ENCODE data around the gene TUBGCP2. TPM values are rescaled to one million over a fixed set of nuclear protein-coding genes. Genes with fewer than 3 reads are reported as not detected.

Gene TUBGCP2
- total RNA-seq, 4 donors from 2014 or later, result 35.8 to 47.3 (median 38.8) TPM

GRCh38 chr10:133280391-133281059, 28.1 kb downstream of the TUBGCP2 start:
- H3K27ac ChIP-seq, result no peak overlapping the region
- no peak for TF ChIP-seq POLR2AphosphoS5 (IDR thresholded peaks at IDR 0.05)
- TF ChIP-seq POLR2A (IDR thresholded peaks at IDR 0.05), result no peak
- TF ChIP-seq EP300 (IDR thresholded peaks at IDR 0.05), result no peak
- TF ChIP-seq CTCF (IDR thresholded peaks at IDR 0.05), result no peak
- no peaks in the 10 kb centered on the region for H3K9me3 ChIP-seq
- peaks cover 23% of the 10 kb centered on the region for H3K27me3 ChIP-seq
- H3K36me3 ChIP-seq, result peaks cover 0 to 76% of the 10 kb centered on the region in 2 donors
- H3K4me1 ChIP-seq, result peaks cover 0 to 25% (median 6%) of the 10 kb centered on the region in 3 donors
- no CpG with 5 or more reads among the region's 10 CpGs for whole genome bisulfite sequencing, 2 donors (ENCODE audit: low coverage in 1 of 2)
- ATAC-seq, result no peak
- H3K4me3 ChIP-seq, result no peak overlapping the region

GRCh38 chr10:133279326-133280226, 29.1 kb downstream of the TUBGCP2 start:
- Histone ChIP-seq H3K4me1 (peaks cover 0 to 26% (median 6%) of the 10 kb centered on the region in 3 donors), H3K36me3 (peaks cover 0 to 67% of the 10 kb centered on the region in 2 donors), H3K27ac (no peak overlapping the region), H3K4me3 (no peak overlapping the region), H3K27me3 (peaks cover 32% of the 10 kb centered on the region), H3K9me3 (no peaks in the 10 kb centered on the region)
- 80 to 86% methylated on average over 1 to 3 of the region's 24 CpGs for WGBS, 2 donors (ENCODE audit: low coverage in 1 of 2)
- TF ChIP-seq CTCF (IDR thresholded peaks at IDR 0.05) (no peak), POLR2A (IDR thresholded peaks at IDR 0.05) (no peak), EP300 (IDR thresholded peaks at IDR 0.05) (no peak), POLR2AphosphoS5 (IDR thresholded peaks at IDR 0.05) (no peak)
- ATAC-seq, result no peak

- no peak for TF ChIP-seq CTCF (IDR thresholded peaks at IDR 0.05)
- no peak for TF ChIP-seq POLR2AphosphoS5 (IDR thresholded peaks at IDR 0.05)
- no peak for TF ChIP-seq EP300 (IDR thresholded peaks at IDR 0.05)
- no peak for TF ChIP-seq POLR2A (IDR thresholded peaks at IDR 0.05)
- peaks cover 0 to 58% of the 10 kb centered on the region in 2 donors for H3K36me3 ChIP-seq
- peaks cover 0 to 26% (median 6%) of the 10 kb centered on the region in 3 donors for H3K4me1 ChIP-seq
- no peak overlapping the region for H3K27ac ChIP-seq
- no peaks in the 10 kb centered on the region for H3K9me3 ChIP-seq
- WGBS, 2 donors (ENCODE audit: low coverage in 1 of 2), result 50% methylated on average over 4 of the region's 19 CpGs; no CpG with 5 or more reads in 1 of the 2 donors
- H3K4me3 ChIP-seq, result no peak overlapping the region
- peaks cover 34% of the 10 kb centered on the region for H3K27me3 ChIP-seq
- peak; percentile 27 for ATAC-seq
These were observed 30.0 kb downstream of the TUBGCP2 start for GRCh38 chr10:133278577-133279265.

GRCh38 chr10:133277993-133278576, 30.6 kb downstream of the TUBGCP2 start:
- WGBS, 2 donors (ENCODE audit: low coverage in 1 of 2), result 45 to 80% methylated on average over 2 of the region's 12 CpGs

More at GRCh38 chr10:133277993-133278576, 30.6 kb downstream of the TUBGCP2 start:
- Histone ChIP-seq H3K36me3 (peaks cover 0 to 52% of the 10 kb centered on the region in 2 donors), H3K27ac (no peak overlapping the region), H3K9me3 (no peaks in the 10 kb centered on the region), H3K4me3 (no peak overlapping the region), H3K27me3 (peaks cover 34% of the 10 kb centered on the region), H3K4me1 (peaks cover 0 to 26% (median 6%) of the 10 kb centered on the region in 3 donors)
- ATAC-seq, result no peak
- no peak for TF ChIP-seq POLR2A (IDR thresholded peaks at IDR 0.05)
- TF ChIP-seq CTCF (IDR thresholded peaks at IDR 0.05), result no peak
- no peak for TF ChIP-seq EP300 (IDR thresholded peaks at IDR 0.05)
- no peak for TF ChIP-seq POLR2AphosphoS5 (IDR thresholded peaks at IDR 0.05)
